ENCODE measurements around the gene WNT7A.
"Not testable (repeated sequence)": the region's sequence is repeated elsewhere in the genome, so short reads cannot be mapped to it uniquely, and the experiment has no call there.

The WNT7A gene

GRCh38 chr3:13879946-13880810 lies at the start of gene WNT7A:
WNT7A (minus strand) TSS chr3:13880071; CDS start chr3:13879816, 255 bp downstream.
- DNase-seq, result no peak

GRCh38 chr3:13928741-13929140 lies 48.9 kb upstream of the WNT7A start:
- not testable (repeated sequence) for DNase-seq

GRCh38 chr3:13927295-13927694 lies 47.4 kb upstream of the WNT7A start:
- no peak for DNase-seq

- no peak for DNase-seq
Measured at GRCh38 chr3:13916375-13916774, 36.5 kb upstream of the WNT7A start.

GRCh38 chr3:13902648-13903238 lies 22.9 kb upstream of the WNT7A start:
- no peak for DNase-seq

- no peak for DNase-seq
Measured at GRCh38 chr3:13901935-13902584, 22.2 kb upstream of the WNT7A start.

- DNase-seq, result no peak
Measured at GRCh38 chr3:13898346-13898745, 18.5 kb upstream of the WNT7A start.

- peak; percentile 21 to 58 for DNase-seq
Measured at GRCh38 chr3:13896473-13897154, 16.7 kb upstream of the WNT7A start.

GRCh38 chr3:13895155-13896105 lies 15.6 kb upstream of the WNT7A start:
- DNase-seq, result peak; percentile 35 to 75

GRCh38 chr3:13894807-13895154 lies 14.9 kb upstream of the WNT7A start:
- DNase-seq, result no peak

GRCh38 chr3:13894096-13894806 lies 14.4 kb upstream of the WNT7A start:
- DNase-seq, result no peak

- no peak for DNase-seq
Measured at GRCh38 chr3:13892304-13892703, 12.4 kb upstream of the WNT7A start.

GRCh38 chr3:13891492-13892073 lies 11.7 kb upstream of the WNT7A start:
- no peak for DNase-seq

- DNase-seq, result no peak
Measured at GRCh38 chr3:13891017-13891392, 11.1 kb upstream of the WNT7A start.

GRCh38 chr3:13890377-13891016 lies 10.6 kb upstream of the WNT7A start:
- DNase-seq, result no peak

- no peak for DNase-seq
Measured at GRCh38 chr3:13888576-13888975, 8.7 kb upstream of the WNT7A start.

GRCh38 chr3:13887495-13888300 lies 7.8 kb upstream of the WNT7A start:
- no peak for DNase-seq

GRCh38 chr3:13886593-13887129 lies 6.8 kb upstream of the WNT7A start:
- DNase-seq, result no peak

GRCh38 chr3:13885704-13886010 lies 5.8 kb upstream of the WNT7A start:
- no peak for DNase-seq
